IMR-90 (cell line): ENCODE data around the gene CCDC150. TPM values are rescaled to one million over a fixed set of nuclear protein-coding genes. Genes with fewer than 3 reads are reported as not detected.

Experiments used
- ATAC-seq: fragments of 200-7000 bp; cut with Tn5 transposase; 2 replicates; pipeline ENCODE4 v1.9.1; 2020; ENCODE audit warnings: low read depth, mild to moderate bottlenecking, moderate library complexity
- BruUV-seq: library from RNA; stranded (reverse); fragments of 400-500 nt; replicated peaks from 2 replicates; lab custom pipeline; 2021; lab: Mats Ljungman, UMichigan
- CTCF ChIA-PET: fragments of 300-600 bp; formaldehyde crosslinking; extraction: SDS; loops from one replicate; lab custom pipeline; 2021; ENCODE audit warnings: antibody characterized with exemption; lab: Yijun Ruan, JAX
- POLR2A ChIA-PET: fragments of 300-600 bp; sonication (Branson Sonifier 250); formaldehyde crosslinking; loops from one replicate; lab custom pipeline; 2022; ENCODE audit warnings: antibody characterized with exemption; ENCODE audit not compliant: unreplicated experiment; lab: Charles Lee
- DNase-seq: peaks from one replicate; pipeline ENCODE4 v3.0.0; 2013
- H2AFZ ChIP-seq: replicated peaks from 2 replicates; pipeline ENCODE3; 2013; ENCODE audit warnings: low read length, mild to moderate bottlenecking; ENCODE audit not compliant: poor library complexity
- H2AK5ac ChIP-seq: 2 replicates; pipeline ENCODE4 v1.6.1; 2013; ENCODE audit warnings: low read depth, low read length, inconsistent platforms
- H2AK9ac ChIP-seq: replicated peaks from 2 replicates; pipeline ENCODE3; 2013; ENCODE audit warnings: mild to moderate bottlenecking, low read depth, low read length, moderate library complexity; ENCODE audit not compliant: poor library complexity
- H2BK120ac ChIP-seq: 2 replicates; pipeline ENCODE4 v1.6.1; 2013; ENCODE audit warnings: low read depth, low read length, inconsistent platforms
- H2BK15ac ChIP-seq: 3 replicates; pipeline ENCODE4 v1.6.1; 2013; ENCODE audit warnings: low read depth, low read length, inconsistent platforms
- H2BK20ac ChIP-seq: 2 replicates; pipeline ENCODE4 v1.6.1; 2013; ENCODE audit warnings: low read depth, mild to moderate bottlenecking, inconsistent platforms, low read length, moderate library complexity
- H2BK5ac ChIP-seq: 2 replicates; pipeline ENCODE4 v1.6.1; 2013; ENCODE audit warnings: mild to moderate bottlenecking, low read depth, low read length, inconsistent platforms; ENCODE audit not compliant: poor library complexity, severe bottlenecking
- H3K14ac ChIP-seq: replicated peaks from 2 replicates; pipeline ENCODE4 v1.6.1; 2013; ENCODE audit warnings: low read depth, low read length, inconsistent platforms
- H3K18ac ChIP-seq: 2 replicates; pipeline ENCODE4 v1.6.1; 2013; ENCODE audit warnings: low read depth, low read length, control low read depth
- H3K23ac ChIP-seq: 2 replicates; pipeline ENCODE4 v1.6.1; 2013; ENCODE audit warnings: low read depth, low read length, inconsistent platforms
- H3K27ac ChIP-seq: 2 replicates; pipeline ENCODE4 v1.5.1; 2013; ENCODE audit warnings: mild to moderate bottlenecking, control low read depth, low read length; ENCODE audit not compliant: insufficient read depth
- H3K27me3 ChIP-seq: 2 replicates; pipeline ENCODE4 v1.6.1; 2013; ENCODE audit warnings: low read length; ENCODE audit not compliant: control insufficient read depth, insufficient read depth
- H3K36me3 ChIP-seq: 2 replicates; pipeline ENCODE4 v1.6.1; 2013; ENCODE audit warnings: low read length, mixed read lengths; ENCODE audit not compliant: control insufficient read depth, insufficient read depth
- H3K4ac ChIP-seq: 2 replicates; pipeline ENCODE4 v1.6.1; 2013; ENCODE audit warnings: low read depth, low read length, inconsistent platforms
- H3K4me1 ChIP-seq: 2 replicates; pipeline ENCODE4 v1.6.1; 2013; ENCODE audit warnings: low read length, mixed read lengths; ENCODE audit not compliant: control insufficient read depth, insufficient read depth
- H3K4me2 ChIP-seq: 2 replicates; pipeline ENCODE4 v1.6.1; 2013; ENCODE audit warnings: low read depth, mild to moderate bottlenecking, control low read depth, low read length, moderate library complexity
- H3K4me3 ChIP-seq: 2 replicates; pipeline ENCODE4 v1.5.1; 2013; ENCODE audit warnings: low read depth, mild to moderate bottlenecking, control low read depth, low read length, moderate library complexity; ENCODE audit not compliant: insufficient read depth
- H3K56ac ChIP-seq: 2 replicates; pipeline ENCODE4 v1.6.1; 2013; ENCODE audit warnings: low read length, inconsistent platforms; ENCODE audit not compliant: insufficient read depth; ENCODE audit errors: extremely low read depth
- H3K79me1 ChIP-seq, 2 experiments: 2 replicates each; pipeline ENCODE4 v1.6.1; 2013; ENCODE audit warnings: low read length in 2 of 2, inconsistent platforms in 1 of 2, low read depth in 1 of 2
- H3K9ac ChIP-seq: 2 replicates; pipeline ENCODE4 v1.6.1; 2013; ENCODE audit warnings: low read depth, low read length, control low read depth
- H3K9me1 ChIP-seq: 2 replicates; pipeline ENCODE4 v1.6.1; 2013; ENCODE audit warnings: low read length, inconsistent platforms; ENCODE audit not compliant: insufficient read depth
- H3K9me3 ChIP-seq: 2 replicates; pipeline ENCODE4 v1.6.1; 2013; ENCODE audit warnings: low read length; ENCODE audit not compliant: control insufficient read depth, insufficient read depth
- H4K20me1 ChIP-seq: 2 replicates; pipeline ENCODE4 v1.6.1; 2013; ENCODE audit warnings: low read length, inconsistent platforms; ENCODE audit not compliant: insufficient read depth
- H4K5ac ChIP-seq: 2 replicates; pipeline ENCODE4 v1.6.1; 2013; ENCODE audit warnings: mild to moderate bottlenecking, low read depth, low read length, control low read depth
- H4K8ac ChIP-seq, 2 experiments: 2 replicates each; pipeline ENCODE4 v1.6.1; 2013; ENCODE audit warnings: low read depth in 2 of 2, low read length in 2 of 2, control low read depth in 1 of 2, inconsistent platforms in 1 of 2
- H4K91ac ChIP-seq: 2 replicates; pipeline ENCODE4 v1.6.1; 2013; ENCODE audit warnings: low read depth, low read length, inconsistent platforms; ENCODE audit not compliant: insufficient read depth
- BHLHE40 ChIP-seq: fragments of 150-350 bp; IDR thresholded peaks from 2 replicates; pipeline ENCODE4 v1.6.1; 2016; ENCODE audit warnings: mild to moderate bottlenecking, low read depth, low read length
- CEBPB ChIP-seq: IDR thresholded peaks from 2 replicates; pipeline ENCODE4 v1.6.1; 2012; ENCODE audit warnings: low read depth, low read length, improper control_type of control experiment
- CHD1 ChIP-seq: IDR thresholded peaks from 2 replicates; pipeline ENCODE4 v1.6.1; 2012; ENCODE audit warnings: low read depth, low read length, improper control_type of control experiment
- CTCF ChIP-seq: conservative IDR thresholded peaks from 2 replicates; pipeline ENCODE4 v1.5.1; 2012; ENCODE audit warnings: mild to moderate bottlenecking, low read depth, low read length, improper control_type of control experiment
- ELK1 ChIP-seq: fragments of 150-350 bp; IDR thresholded peaks from 2 replicates; pipeline ENCODE4 v1.6.1; 2016; ENCODE audit warnings: low read depth, mild to moderate bottlenecking, low read length, moderate library complexity, borderline replicate concordance
- FOS ChIP-seq: fragments of 150-350 bp; IDR thresholded peaks from 2 replicates; pipeline ENCODE4 v1.6.1; 2016; ENCODE audit warnings: low read depth, low read length
- MAFK ChIP-seq: IDR thresholded peaks from 2 replicates; pipeline ENCODE4 v1.6.1; 2012; ENCODE audit warnings: low read depth, low read length, improper control_type of control experiment
- MAZ ChIP-seq: IDR thresholded peaks from 2 replicates; pipeline ENCODE4 v1.6.1; 2012; ENCODE audit warnings: low read depth, mild to moderate bottlenecking, low read length, improper control_type of control experiment, moderate library complexity, borderline replicate concordance
- MXI1 ChIP-seq: IDR thresholded peaks from 2 replicates; pipeline ENCODE4 v1.6.1; 2012; ENCODE audit warnings: low read depth, mild to moderate bottlenecking, low read length, moderate library complexity, borderline replicate concordance
- NFE2L2 ChIP-seq: fragments of 150-350 bp; IDR thresholded peaks from 2 replicates; pipeline ENCODE4 v1.6.1; 2016; ENCODE audit warnings: low read depth, mild to moderate bottlenecking, low read length
- POLR2A ChIP-seq: IDR thresholded peaks from 2 replicates; pipeline ENCODE4 v1.6.1; 2012; ENCODE audit warnings: mild to moderate bottlenecking, low read depth, low read length
- RAD21 ChIP-seq: IDR thresholded peaks from 2 replicates; pipeline ENCODE4 v1.6.1; 2012; ENCODE audit warnings: low read length, improper control_type of control experiment
- RCOR1 ChIP-seq: IDR thresholded peaks from 2 replicates; pipeline ENCODE4 v1.6.1; 2012; ENCODE audit warnings: mild to moderate bottlenecking, low read length, improper control_type of control experiment; ENCODE audit not compliant: insufficient replicate concordance
- RFX5 ChIP-seq: IDR thresholded peaks from 2 replicates; pipeline ENCODE4 v1.8.0; 2012; ENCODE audit warnings: low read depth, mild to moderate bottlenecking, low read length, moderate library complexity
- SMC3 ChIP-seq: fragments of 150-350 bp; IDR thresholded peaks from 2 replicates; pipeline ENCODE4 v1.6.1; 2016; ENCODE audit warnings: low read depth, mild to moderate bottlenecking, antibody characterized with exemption, low read length, moderate library complexity
- WGBS, 2 experiments: methylation state at CpG; one replicate each; pipeline versions ENCODE4 v1.1.5 to v1.1.7; 2013; ENCODE audit warnings: missing lambda C conversion rate in 2 of 2; ENCODE audit not compliant: insufficient read length in 1 of 2; ENCODE audit errors: extremely low coverage in 2 of 2; 5-methylcytosine and 5-hydroxymethylcytosine counted together
- dilution Hi-C: fragments of 300-500 bp; cut with HindIII; formaldehyde crosslinking; loops from one replicate; pipeline ENCODE4 v1.14.3; 2018; ENCODE audit warnings: low sequenced_read_pairs; ENCODE audit not compliant: unreplicated experiment
- in situ Hi-C: fragments of 300-500 bp; cut with MboI; formaldehyde crosslinking; loops from 3 replicates; pipeline ENCODE4 v1.14.3; 2019; ENCODE audit warnings: low sequenced_read_pairs, inconsistent platforms, mixed read lengths
- intact Hi-C: fragments of 100-400 bp; cut with micrococcal nuclease; formaldehyde crosslinking; loops from 2 replicates; pipeline ENCODE4 v1.10.0; 2022
- polyA plus RNA-seq, 3 experiments: library from polyadenylated mRNA; depleted of rRNA; stranded (reverse); fragments of >200 nt; gene quantifications; 2 replicates each; pipeline ENCODE4 v1.2.3, GENCODE V29; 2012; ENCODE audit warnings: low replicate concordance in 1 of 3
- total RNA-seq: library from RNA; depleted of rRNA; stranded (reverse); fragments of >200 nt; gene quantifications from 2 replicates; pipeline ENCODE4 v1.2.3, GENCODE V29; 2012
- TF ChIP-seq, protein P1 (sequence below): fragments of 150-350 bp; IDR thresholded peaks from 2 replicates; pipeline ENCODE4 v1.6.1; 2017; ENCODE audit warnings: mild to moderate bottlenecking, antibody characterized with exemption, low read length, low read depth

CCDC150 gene
- total and polyA plus RNA-seq, 2 of the 4 experiments (the other 2 are of a cell fraction) = 3.8 to 4.3 TPM

GRCh38 chr2:196702641-196703040 lies 63.1 kb downstream of the CCDC150 start:
- no peak overlapping the region for H4K91ac ChIP-seq
- H3K4me1 ChIP-seq = no peaks in the 10 kb centered on the region
- in situ Hi-C loops (no loop called here), intact Hi-C loops (no loop called here), dilution Hi-C loops (no loop called here)
- H3K14ac ChIP-seq = no peak overlapping the region
- no peak overlapping the region for H3K4me2 ChIP-seq
- H3K27ac ChIP-seq = no peak overlapping the region
- no peak overlapping the region for H3K9ac ChIP-seq
- DNase-seq (no peak), ATAC-seq (no peak)
- H3K18ac ChIP-seq = no peak overlapping the region
- H2AFZ ChIP-seq = no peak overlapping the region
- no peaks in the 10 kb centered on the region for H3K27me3 ChIP-seq
- no peak overlapping the region for H2AK5ac ChIP-seq
- no peaks in the 10 kb centered on the region for H3K9me1 ChIP-seq
- no CpG with 5 or more reads among the region's 2 CpGs for WGBS, 2 experiments
- H2BK120ac ChIP-seq = no peak overlapping the region
- H3K36me3 ChIP-seq = no peaks in the 10 kb centered on the region
- no peak overlapping the region for H2BK15ac ChIP-seq
- H4K5ac ChIP-seq = no peak overlapping the region
- TF ChIP-seq MXI1 (no peak), MAZ (no peak), SMC3 (no peak), RAD21 (no peak), ELK1 (no peak), MAFK (no peak), BHLHE40 (no peak), CEBPB (no peak), POLR2A (no peak), CHD1 (no peak), FOS (no peak), RFX5 (no peak), RCOR1 (no peak), CTCF (no peak), NFE2L2 (no peak)
- TF ChIP-seq, protein P1, sequence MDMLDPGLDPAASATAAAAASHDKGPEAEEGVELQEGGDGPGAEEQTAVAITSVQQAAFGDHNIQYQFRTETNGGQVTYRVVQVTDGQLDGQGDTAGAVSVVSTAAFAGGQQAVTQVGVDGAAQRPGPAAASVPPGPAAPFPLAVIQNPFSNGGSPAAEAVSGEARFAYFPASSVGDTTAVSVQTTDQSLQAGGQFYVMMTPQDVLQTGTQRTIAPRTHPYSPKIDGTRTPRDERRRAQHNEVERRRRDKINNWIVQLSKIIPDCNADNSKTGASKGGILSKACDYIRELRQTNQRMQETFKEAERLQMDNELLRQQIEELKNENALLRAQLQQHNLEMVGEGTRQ = no peak
- no peak overlapping the region for H3K4me3 ChIP-seq
- H4K8ac ChIP-seq = no peak overlapping the region
- H2AK9ac ChIP-seq = no peak overlapping the region
- H2BK5ac ChIP-seq = no peak overlapping the region
- H3K23ac ChIP-seq = no peak overlapping the region
- BruUV-seq = no TSS peak
- no peak overlapping the region for H3K56ac ChIP-seq
- no peaks in the 10 kb centered on the region for H3K79me1 ChIP-seq
- ChIA-PET POLR2A (no interaction called here), CTCF (no interaction called here)
- H2BK20ac ChIP-seq = no peak overlapping the region
- H3K9me3 ChIP-seq = no peaks in the 10 kb centered on the region
- no peak overlapping the region for H3K4ac ChIP-seq
- H4K20me1 ChIP-seq = no peaks in the 10 kb centered on the region
